COLO829 (cell line): Measurements from ENCODE around the gene INPP5B.
A peak's percentile ranks its signal among the peaks of the same experiment; 100 is the strongest.
"Not testable (repeated sequence)": the region's sequence is repeated elsewhere in the genome, so short reads cannot be mapped to it uniquely, and the experiment has no call there.

Experiments used
- DNase-seq: peaks from one replicate; pipeline ENCODE4 v3.0.0; 2012; ENCODE audit warnings: low spot score

Gene INPP5B

GRCh38 chr1:37911478-37911877, 35.4 kb downstream of the INPP5B start:
- DNase-seq, result not testable (repeated sequence)

DNA sequence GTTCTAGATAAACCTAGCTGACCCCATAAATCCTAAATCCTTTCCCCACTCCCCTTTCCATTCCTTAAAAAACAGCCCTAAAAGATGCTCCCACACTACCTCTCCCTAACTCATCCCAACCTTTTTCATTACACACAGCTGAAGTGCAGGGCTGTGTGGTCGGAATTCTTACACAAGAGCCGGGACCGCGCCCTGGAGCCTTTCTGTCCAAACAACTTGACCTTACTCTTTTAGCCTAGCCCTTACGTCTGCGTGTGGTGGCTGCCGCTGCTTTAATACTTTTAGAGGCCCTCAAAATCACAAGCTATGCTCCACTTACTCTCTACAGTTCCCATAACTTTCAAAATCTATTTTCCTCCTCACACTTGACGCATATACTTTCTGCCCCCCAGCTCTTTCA, 36.0 kb downstream of the INPP5B start:
- not testable (repeated sequence) for DNase-seq

DNA sequence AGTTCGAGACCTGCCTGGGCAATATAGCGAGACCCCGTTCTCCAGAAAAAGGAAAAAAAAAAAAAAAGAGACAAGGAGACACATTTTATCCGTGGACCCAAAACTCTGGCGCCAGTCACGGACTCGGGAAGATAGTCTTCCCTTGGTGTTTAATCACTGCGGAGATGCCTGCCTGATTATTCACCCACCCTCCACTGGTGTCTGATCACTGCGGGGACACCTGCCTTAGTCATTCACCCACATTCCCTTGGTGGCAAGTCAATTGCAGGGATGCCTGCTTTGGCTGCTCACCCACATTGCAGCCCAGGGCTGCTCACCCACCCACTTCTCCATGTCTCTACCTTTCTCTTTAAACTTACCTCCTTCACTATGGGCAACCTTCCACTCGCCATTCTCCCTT, 38.3 kb downstream of the INPP5B start:
- DNase-seq, result not testable (repeated sequence)

DNA sequence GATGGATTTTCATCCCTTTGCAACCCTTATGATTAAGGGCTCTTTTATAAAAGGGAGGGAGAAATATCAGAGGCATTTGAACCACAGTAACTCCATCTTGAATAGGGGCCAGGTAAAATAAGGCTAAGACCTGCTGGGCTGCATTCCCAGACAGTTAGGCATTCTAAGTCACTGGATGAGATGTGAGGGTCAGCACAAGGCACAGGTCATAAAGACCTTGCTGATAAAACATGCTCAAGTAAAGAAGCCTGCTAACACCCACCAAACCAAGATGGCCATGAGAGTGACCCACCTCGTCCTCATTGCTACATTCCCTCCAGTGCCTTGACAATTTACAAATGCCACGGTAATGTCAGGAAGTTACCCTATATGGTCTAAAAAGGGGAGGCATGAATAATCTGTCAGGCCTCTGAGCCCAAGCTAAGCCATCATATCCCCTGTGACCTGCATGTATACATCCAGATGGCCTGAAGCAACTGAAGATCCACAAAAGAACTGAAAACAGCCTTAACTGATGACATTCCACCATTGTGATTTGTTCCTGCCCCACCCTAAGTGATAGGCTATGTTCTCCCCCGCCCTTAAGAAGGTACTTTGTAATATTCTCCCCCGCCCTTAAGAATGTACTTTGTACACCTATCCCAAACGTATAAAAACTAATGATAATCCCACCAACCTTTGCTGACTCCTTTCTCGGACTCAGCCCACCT, 39.3 kb downstream of the INPP5B start:
- DNase-seq, result not testable (repeated sequence)

DNA sequence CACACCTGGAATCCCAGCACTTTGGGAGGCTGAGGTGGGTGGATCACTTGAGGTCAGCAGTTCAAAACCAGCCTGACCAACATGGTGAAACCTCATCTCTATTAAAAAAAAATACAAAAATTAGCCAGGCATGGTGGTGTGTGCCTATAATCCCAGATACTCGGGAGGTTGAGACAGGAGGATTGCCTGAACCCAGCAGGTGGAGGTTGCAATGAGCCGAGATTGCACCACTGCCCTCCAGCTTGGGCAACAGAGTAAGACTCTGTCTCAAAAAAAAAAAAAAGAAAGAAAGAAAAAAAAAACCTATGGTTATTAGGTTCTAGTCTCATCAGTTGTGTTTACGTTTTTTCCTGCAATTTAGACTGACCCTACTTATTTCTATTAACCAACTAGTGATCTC, 40.3 kb downstream of the INPP5B start:
- not testable (repeated sequence) for DNase-seq

DNA sequence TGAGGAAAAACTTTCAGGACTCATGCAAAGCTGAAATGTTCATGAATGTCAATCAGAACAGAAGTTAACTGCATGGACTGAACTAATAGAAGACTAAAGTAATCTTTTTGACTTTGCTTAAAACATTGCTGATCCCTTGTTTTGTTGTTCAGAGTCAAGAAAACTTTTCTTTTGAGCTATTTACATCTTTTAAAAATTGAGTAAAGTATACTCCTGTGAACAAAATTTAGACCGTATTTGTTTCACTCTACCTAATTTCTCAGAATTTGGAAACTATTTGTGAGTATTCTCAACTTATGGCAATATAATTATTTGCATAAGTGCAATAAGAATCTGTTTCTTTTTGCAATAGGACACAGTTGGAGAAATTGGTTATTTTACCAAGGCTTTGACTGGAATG, 41.1 kb downstream of the INPP5B start:
- no peak for DNase-seq

DNA sequence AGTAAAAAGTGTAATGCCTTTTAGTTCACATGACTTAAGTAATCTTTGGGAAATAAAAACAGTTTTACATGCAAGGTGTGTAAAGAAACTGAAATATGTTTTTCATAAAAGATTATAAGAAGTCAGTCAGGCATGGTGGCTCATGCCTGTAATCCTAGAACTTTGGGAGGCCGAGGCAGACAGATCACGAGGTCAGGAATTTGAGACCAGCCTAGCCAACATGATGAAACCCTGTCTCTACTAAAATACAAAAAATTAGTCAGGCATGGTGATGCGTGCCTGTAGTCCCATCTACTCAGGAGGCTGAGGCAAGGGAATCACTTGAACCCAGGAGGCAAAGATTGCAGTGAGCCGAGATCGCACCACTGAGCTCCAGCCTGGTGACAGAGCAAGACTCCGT, 42.9 kb downstream of the INPP5B start:
- DNase-seq, result not testable (repeated sequence)

- DNase-seq, result no peak
Observed at GRCh38 chr1:37902983-37903382, 43.9 kb downstream of the INPP5B start.

GRCh38 chr1:37901893-37902225, 45.0 kb downstream of the INPP5B start:
- DNase-seq, result no peak

DNA sequence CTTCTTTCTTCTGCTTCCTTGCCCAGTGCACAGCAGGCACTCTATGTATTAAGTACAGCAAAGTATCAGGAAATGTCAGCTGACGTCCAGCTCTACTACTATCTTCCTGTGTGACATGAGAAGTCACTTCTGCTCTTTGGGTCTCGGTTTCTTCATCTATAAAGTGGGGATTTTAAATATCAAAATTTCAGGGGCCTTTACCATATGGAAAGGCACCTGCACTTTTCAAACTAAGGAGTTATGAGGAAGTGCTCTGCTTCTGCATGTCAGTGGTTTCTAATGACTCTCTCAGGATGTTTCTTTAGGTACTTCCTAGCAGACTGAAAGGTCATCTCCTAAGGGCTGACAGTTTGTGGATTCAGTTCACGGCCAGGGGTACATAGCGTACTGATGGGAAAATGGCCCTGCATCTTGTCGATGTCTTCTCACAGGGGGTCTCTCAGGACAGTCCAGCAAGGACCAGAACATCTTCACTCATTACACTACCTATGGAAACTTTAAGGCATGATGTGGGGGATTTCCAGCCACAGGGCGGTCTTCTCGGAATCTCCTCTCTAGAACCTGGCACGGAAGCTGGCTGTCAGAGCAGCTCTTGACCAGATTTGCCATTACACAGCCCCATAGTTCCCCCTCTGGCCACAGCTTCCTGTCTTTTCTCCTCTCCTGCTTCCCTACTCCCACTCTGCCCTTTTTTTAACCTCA, 45.5 kb downstream of the INPP5B start:
- no peak for DNase-seq

- DNase-seq, result not testable (repeated sequence)
Observed at GRCh38 chr1:37897563-37897962, 49.3 kb downstream of the INPP5B start.

DNA sequence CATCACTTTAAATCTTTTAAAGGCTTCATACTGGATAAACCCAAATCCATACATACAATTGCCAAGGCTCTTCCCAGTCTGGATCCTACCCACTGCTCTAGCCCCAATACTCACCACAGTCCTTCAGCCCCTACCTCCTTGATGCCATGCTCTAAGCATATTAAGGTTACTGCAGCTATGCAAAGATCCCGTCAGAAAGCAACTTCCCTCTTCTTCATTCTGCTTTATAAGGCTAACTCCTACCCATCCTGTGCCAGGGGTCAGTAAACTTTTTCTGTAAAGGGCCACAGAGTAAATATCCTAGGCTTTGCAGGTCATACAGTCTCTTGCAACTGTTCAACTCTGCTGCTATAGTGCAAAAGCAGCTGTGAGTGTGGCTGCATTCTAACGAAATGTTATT, 53.2 kb downstream of the INPP5B start:
- no peak for DNase-seq

- DNase-seq, result no peak
Observed at GRCh38 chr1:37892151-37893047, 54.5 kb downstream of the INPP5B start.

DNA sequence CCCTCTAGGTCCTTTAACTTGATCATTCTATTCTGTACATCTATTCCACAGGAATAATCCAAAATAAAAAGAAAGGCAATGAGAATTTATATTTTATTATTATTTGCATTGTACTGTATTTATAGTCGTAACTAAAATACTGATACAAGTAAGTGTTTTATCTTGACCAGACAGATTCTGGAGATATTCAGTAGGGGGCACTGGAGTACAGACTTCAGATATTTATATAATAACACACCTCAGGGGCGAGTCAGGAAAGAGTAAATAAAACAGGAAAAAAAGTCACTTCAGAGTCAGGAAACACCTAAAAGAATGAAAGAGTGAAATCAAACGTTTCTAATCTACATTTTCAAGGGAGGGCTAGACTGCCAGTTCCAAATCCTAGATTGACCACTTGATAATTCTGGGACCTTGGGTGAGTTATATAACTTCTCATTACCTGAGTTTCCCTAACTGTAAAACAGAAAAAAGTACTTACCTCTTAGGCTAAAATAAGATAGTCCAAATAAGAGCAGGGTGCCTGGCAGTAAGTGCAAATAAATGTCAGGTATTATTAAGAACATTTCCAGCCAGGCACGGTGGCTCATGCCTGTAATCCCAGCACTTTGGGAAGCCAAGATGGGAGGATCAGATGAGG, 56.4 kb downstream of the INPP5B start:
- DNase-seq, result peak; percentile 11

- DNase-seq, result no peak
Observed at GRCh38 chr1:37888022-37888700, 58.7 kb downstream of the INPP5B start.

DNA sequence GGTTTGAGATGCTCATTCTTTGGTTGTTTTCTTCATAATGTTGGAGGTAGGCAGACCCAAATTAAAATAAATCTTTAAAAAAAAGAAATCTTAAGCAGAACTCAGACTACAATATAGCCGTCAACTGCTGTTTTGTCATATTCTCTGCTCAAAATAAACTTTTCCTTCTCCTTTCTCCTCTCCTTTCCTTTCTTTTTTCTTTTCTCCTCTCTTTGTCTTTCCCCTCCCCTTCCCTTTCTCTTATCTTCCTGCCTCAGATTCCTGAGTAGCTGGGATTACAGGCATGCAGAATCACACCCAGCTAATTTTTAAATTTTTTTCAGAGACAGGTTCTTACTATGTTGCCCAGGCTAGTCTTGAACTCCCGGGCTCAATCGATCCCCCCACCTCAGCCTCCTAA, 62.7 kb downstream of the INPP5B start:
- no peak for DNase-seq

- no peak for DNase-seq
Observed at GRCh38 chr1:37883671-37884070, 63.2 kb downstream of the INPP5B start.

DNA sequence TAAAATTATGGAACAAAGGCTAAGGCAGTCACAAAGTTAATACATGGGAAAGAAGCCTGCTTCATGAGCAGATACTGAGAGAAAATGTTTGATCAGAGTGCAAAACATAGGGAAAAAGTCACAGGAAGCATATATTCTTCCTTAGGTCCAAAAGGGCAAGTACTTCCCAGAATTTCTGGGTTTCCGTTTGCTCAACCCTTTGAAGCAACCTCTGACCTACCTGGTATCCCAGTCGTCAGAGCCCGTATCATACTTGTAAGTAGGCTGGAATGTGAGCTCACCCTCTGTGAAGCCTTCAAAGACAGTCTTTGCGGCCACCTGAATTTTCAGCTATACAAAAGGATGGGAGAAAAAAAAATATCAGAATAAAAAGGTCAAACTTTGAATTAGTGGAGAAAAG, 67.0 kb downstream of the INPP5B start:
- DNase-seq, result no peak

GRCh38 chr1:37878071-37878470, 68.8 kb downstream of the INPP5B start:
- no peak for DNase-seq

DNA sequence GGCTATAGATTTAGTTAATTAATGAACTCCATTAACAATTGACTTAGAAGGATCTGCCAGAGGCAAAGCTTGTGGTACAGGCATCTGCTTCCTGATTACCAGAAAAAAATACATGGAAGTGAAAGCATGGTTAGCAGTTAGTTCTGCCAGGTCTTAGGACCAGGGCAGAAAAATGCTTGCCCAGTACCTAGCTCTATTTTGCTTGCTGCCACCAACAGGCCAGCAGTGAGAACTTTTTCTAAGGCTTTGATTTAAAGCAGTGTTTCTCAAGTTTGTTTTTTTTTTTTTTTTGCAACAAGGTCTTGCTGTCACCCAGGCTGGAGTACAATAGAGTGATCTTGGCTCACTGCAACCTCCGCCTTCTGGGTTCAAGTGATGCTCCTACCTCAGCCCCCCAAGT, 71.0 kb downstream of the INPP5B start:
- DNase-seq, result no peak

- no peak for DNase-seq
Observed at GRCh38 chr1:37872692-37873091, 74.2 kb downstream of the INPP5B start.

DNA sequence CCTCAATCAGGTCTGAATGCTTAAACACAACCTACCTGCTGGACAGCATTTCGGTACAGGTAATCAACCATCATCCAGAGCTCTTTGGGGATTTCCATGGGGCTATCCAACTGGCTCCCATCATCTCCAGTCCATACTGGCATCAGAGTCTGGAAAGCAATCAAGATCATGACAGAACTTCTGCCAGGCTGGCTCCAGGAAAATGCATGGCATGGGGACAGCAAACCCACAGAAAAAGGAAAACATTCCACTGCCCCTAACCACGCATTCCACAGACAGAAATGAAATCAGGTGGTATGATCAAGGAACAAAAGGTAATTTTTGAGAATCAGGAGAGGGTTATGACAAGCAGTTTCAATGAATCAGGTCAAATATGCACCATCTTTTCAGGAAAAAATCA, 78.4 kb downstream of the INPP5B start:
- no peak for DNase-seq
